ENCODE measurements around the gene TMEM101.

DNA sequence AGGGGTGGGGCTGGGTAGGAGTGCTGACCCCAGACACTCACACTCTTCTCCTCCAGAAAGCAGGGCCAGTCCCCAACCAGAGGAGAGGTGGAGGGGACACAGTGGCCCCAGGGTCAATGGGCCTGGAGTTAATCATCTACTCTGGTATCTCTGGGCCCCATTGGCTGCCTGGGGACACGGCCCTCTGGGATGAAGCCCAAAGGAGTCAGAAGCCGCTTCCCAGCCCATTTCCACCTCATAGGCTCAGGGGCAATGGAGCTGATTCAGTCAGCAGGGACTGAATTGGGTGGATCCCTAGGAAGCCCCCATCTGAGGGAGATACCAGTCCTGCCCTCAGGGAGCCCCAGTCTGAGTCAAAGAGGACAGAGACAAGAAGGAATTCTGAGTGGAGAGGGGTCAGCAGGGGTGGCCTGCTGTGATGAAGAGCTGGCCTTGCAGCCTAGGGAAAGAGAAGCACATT, 13.3 kb downstream of the TMEM101 start:
- no peak for TF ChIP-seq TAF1 (IDR thresholded peaks at IDR 0.05; ENCODE audit: borderline replicate concordance, low read depth, low read length)
- no peak for TF ChIP-seq POLR2A (IDR thresholded peaks at IDR 0.05; ENCODE audit: low read depth, low read length)
- no peak for TF ChIP-seq POLR2AphosphoS5 (IDR thresholded peaks at IDR 0.05; ENCODE audit: low read depth, low read length)

Data from GM12892 (cell line).